A172 (cell line): ENCODE measurements around the gene ZXDC. TPM values are rescaled to one million over a fixed set of nuclear protein-coding genes. Genes with fewer than 3 reads are reported as not detected.

ENCODE experiments used
- DNase-seq: peaks from one replicate; pipeline ENCODE4 v3.0.0-alpha.2; 2015; ENCODE audit warnings: low spot score
- total RNA-seq: library from RNA; depleted of rRNA; stranded (reverse); fragments of >200 nt; shearing (Covaris generic); gene quantifications from 2 replicates; pipeline ENCODE4 v1.2.3, GENCODE V29; 2014; rRNA removed

Gene ZXDC, protein sequence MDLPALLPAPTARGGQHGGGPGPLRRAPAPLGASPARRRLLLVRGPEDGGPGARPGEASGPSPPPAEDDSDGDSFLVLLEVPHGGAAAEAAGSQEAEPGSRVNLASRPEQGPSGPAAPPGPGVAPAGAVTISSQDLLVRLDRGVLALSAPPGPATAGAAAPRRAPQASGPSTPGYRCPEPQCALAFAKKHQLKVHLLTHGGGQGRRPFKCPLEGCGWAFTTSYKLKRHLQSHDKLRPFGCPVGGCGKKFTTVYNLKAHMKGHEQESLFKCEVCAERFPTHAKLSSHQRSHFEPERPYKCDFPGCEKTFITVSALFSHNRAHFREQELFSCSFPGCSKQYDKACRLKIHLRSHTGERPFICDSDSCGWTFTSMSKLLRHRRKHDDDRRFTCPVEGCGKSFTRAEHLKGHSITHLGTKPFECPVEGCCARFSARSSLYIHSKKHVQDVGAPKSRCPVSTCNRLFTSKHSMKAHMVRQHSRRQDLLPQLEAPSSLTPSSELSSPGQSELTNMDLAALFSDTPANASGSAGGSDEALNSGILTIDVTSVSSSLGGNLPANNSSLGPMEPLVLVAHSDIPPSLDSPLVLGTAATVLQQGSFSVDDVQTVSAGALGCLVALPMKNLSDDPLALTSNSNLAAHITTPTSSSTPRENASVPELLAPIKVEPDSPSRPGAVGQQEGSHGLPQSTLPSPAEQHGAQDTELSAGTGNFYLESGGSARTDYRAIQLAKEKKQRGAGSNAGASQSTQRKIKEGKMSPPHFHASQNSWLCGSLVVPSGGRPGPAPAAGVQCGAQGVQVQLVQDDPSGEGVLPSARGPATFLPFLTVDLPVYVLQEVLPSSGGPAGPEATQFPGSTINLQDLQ
- 19.2 and 24.0 TPM in 2 replicates for total RNA-seq

DNA sequence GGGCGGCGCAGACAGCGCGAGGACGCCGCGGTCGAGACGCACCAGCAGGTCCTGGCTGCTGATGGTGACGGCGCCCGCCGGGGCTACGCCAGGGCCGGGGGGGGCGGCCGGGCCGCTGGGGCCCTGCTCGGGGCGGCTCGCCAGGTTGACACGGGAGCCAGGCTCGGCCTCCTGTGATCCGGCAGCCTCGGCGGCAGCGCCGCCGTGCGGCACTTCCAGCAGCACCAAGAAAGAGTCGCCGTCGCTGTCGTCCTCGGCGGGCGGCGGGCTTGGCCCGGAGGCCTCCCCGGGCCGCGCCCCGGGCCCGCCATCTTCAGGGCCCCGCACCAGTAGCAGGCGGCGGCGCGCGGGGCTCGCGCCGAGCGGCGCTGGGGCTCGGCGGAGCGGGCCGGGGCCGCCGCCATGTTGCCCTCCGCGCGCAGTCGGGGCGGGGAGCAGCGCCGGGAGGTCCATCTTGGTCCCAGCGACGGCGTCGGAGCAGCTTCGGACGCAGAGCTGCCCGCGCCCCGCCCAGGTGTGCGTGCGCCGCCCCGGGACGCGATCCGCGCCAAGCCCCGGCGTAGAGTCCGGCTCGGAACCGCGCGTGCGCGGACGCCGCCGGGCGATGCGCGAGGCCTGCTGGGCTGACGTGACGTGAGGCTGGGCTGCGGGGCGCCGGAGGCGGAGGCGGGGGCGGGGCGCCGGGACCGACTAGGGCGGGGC, at the start of gene ZXDC:
Gene ZXDC (minus strand): TSS at position 479 of the 702 bp plus-strand sequence. CDS start 26 bp downstream, at position 453.
- peak; percentile 77 for DNase-seq

DNA sequence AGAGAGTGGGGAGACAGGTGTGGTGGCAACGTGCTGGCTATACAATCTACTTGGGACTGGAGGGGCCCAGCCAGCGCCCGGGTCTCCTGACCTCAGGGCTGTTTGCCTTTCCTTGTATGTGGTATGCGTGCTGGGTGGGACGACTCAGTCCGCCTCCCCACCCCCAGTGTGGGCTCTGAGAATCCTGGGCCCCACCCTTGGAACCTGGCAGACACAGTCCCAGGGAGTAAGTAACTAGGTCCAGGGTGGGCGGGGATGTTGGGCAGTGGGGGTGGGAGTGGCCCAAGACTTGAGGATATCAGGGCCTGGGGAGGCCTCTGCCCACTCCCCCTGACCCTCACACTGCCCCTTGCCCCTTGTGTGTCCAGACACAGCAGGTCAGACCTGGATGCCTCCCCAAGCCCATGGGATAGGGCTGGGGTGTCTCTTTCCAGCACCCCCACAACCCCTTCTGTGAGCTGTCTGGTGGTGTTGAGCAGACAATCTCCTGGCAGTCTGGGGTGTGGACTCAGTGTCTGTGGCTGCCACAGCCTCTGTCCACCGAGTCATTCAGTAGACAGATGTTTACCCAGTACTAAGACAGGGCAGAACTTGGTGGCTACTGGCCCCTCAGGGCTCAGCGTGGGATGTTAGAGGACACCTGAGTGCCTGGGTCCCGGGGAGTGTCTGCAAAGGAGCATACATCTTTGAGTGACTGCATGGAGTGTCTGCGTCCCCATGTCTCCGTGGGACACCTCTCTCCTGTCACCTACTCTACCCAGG, 49.6 kb upstream of the ZXDC start:
- no peak for DNase-seq

DNA sequence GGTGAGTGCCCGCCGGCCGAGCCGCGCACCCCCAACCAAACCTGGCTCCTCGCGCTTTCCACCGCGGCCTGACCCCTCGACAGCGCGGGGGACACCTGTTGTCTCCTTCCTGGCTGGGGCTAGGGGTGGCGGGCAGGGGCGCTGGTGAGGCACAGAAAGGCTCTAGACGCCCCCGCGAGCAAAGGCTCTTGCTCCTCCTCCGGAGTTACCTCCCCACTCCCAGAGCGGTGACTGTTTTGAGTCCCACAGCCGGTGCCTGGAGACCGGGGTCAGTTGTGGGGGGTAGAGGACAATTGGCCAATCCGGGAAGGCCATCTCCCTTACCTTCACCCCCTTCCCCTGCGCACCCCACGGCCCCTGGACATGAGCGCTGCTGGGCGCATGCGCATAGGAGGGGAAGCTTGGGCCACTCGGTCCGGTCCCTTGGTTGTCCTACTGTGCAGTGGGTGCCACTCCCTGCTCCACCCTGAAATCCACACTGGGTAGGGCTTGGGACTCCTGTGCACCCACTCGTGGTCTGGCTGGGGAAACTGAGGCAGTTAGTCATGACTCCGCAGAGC, 48.8 kb upstream of the ZXDC start:
- DNase-seq = no peak

DNA sequence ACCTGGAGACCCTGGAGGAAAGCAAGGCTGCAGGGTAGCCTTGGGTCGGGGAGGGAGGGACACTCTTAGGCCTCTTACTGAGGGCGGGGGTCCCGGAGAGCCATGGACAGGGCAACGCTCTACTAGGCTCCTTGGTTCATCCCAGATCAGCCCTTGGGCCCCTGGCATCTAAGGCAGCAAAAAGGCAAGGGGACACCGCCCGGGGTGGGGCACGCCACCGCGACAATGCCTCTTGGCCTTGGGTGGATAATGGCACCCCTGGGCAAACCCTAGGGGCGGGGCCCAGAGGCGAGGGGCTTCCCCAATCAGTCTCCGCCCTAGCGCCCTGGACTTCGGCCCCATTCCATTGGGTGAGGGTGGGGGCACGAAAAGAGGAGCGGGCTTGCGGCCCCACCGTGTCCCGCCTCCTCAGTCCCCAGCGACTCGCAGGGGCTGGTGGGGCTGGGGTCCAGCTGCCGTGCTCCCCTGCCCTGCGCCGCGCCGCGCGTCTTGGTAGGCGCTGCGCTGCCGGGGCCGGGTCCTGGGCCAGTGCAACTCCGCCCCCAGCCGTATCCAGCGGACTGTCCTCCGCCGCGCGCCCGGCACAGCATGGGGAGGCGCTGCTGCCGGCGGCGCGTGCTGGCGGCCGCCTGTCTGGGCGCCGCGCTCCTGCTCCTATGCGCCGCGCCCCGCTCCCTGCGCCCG, 48.2 kb upstream of the ZXDC start, which contains the start of gene CHST13:
Gene CHST13 (plus strand): TSS at position 411 of the 684 bp plus-strand sequence. CDS start 178 bp downstream, at position 589.
- DNase-seq = no peak

DNA sequence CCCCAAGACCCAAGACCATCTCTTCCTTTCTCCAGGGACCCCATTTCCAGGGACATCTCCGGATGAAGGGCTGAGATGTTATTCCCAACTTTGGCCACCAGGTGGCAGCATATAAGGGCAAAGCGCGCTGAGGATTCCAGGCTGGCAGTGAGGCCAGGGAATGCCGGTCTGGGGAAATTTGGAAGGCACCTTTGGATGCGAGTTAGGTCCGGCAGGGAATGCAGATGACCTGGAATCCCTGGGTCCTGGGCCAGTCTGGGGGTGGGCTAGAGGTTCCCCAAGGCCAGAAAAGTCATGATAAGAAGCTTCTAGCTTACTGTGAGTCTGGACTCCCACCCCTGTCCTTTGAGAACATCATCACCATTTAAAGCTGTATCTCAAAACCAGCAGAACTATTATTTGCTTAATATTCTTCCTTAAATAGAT, 46.7 kb upstream of the ZXDC start:
- peak; percentile 40 for DNase-seq

DNA sequence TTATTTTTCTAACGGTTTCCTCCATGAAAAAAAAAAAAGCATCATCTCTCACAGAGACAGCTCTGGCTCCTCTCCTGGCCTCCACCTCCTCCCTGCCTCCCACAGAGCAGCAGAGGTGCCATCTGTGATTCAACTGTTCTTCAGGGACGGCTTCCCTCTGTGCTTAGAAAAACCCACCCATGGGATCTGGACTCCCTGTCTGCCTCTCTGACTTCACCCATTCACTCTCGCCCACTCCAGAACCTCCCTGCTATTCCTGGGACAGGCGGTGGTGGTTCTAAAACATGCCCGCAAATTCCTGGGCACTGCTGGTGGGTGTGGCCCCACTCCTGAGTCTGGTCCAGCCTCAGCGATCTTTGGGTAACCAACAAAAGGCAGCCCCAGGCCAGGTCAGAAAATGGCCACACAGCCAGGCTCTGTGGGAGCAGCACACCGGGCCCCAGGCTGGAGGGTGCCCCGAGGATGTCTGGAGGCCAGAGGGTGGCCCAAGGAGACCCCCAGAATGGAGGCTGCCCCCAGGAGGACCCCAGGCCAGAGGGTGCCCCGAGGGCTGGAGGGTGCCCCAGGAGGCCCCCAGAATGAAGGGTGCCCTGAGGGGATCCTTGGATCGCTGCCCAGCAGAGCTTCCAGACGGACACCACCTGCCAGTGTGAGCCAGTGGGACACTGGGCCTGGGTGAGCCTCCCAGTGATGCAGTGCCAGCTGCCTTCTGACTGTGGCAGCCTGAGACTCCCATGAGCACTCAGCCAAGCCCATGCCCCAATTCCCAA, 45.6 kb upstream of the ZXDC start:
- no peak for DNase-seq

DNA sequence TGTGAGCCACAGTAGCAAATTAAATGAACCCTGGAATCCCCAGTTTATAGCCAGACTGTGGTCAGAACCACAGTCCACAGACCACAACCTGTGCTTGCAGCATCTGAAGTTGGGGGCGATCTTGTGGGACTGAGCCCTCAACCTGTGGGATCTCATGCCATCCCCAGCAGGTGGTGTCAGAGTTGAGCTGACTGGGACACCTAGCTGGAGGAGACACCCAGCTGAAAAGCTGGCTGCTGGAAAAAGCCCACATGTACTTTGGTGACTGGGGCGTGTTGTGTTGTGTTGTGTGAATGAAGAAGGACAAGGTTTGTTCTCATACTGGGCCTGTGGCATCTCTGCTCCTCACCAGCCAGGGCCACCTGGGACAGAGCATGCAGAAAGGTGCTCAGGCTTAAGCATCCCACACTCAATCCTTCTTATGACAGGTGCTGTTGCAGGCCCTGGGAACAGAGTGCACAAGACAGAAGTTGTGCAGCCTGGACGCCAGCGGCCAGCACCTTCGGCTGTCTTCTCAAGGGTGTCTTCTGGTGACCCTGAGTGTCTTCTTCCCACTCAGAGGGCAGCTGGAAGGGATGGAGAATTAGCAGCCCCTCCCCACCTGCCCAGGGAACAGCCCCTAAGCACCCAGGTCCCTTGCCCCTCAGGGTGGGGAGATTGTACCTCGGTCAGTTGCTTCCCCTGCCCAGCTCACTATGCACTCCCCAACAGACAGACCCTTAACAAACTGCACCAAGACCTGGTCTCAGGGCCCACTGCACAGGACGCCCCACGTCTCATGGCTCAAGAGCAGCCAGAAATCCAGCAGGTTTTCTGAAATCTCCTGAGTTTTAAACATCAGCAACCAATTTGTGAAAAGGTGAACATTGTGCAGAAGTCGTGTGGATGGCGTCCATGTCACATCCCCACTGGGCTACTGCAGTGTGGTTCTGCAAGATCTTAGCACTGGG, 44.1 kb upstream of the ZXDC start:
- DNase-seq = no peak

DNA sequence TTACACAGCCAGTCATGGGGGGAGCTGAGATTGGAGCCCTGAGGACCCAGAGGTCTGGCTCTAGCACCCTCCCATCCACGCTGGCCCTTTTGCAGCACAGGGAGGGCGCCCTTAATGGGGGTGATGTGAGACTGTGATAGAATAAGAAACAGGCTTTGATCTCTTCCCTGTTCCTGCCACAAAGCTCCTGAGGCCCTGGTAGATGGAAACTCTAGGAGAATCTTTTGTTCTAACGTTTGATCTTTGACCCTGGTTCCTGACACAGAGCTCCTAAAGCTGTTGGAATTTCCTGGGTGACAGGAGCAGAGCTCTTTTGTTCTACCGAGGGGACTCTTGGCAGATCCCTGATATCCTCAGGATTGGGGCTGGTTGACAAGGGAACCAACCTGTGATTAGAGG, 43.1 kb upstream of the ZXDC start:
- no peak for DNase-seq

DNA sequence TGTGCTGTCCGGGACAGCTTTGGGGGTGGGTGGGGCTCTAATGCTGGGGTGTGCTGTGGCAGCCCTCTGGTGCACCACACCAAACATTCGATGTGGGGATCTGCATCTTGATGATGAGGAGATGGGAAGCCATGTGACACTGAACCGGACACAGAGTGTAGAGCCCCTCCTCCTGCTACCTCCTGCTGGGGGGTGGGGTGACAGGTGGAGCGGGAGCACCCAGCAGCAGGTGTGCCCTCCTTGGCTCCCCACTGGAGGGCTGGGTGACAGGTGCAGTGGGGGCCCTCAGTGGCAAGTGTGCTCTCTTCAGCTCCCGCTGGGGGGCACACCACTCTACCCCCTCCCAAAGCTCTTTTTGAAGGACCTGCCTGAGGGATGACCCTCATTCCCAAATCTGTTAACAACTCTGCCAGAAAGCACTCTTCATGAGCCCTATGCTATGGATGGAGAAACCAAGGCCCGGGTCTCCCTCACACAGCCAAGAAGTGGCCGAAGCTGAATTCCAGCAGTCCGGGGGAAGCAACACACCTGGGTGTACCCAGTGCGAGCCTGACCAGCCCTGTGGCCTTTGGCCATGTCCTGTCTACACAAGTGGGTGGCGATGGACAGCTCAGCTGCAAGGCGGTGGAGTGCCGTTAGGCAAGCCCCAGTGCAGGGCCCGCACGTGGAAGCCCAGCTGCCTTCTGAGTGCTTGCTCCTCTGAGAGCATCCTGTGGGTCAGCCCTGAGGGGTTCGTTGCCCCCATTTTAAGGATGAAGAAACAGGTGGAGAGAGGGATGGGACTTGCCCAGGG, 42.5 kb upstream of the ZXDC start:
- no peak for DNase-seq

DNA sequence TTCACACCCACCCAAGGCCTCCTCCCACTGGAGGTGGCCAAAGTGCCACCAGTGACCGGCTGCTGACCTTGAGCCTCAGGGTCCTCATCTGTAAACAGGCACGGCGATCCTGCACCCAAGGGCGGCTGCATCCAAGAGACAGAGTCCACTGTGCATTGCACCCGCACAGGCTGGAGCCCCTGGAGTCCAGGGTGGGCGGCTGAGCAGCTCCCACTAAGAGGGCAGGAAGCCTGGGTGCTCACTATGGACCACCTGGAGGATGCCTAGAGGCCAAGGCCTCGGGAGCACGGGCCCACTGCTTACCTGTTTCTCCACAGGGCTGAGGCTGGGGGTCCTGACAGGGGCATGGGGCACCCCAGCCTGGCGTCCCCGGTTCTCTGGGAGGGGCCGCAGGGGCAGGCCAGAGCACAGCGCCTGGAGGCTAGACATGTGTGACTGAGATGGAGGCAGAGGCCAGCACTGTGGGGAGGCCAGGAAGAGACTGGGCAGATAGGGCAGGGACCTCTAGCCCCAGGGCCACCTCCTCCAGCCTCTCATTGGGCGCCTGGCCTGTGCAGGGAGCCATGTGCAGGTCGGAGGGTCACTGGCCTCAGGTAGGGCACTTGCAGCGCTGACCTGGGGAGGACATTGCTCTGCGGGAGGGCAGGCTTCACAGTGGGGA, 41.7 kb upstream of the ZXDC start, which contains the start of gene UROC1:
Gene UROC1 (minus strand): TSS at position 483 of the 661 bp plus-strand sequence. CDS start 54 bp downstream, at position 429.
- no peak for DNase-seq

DNA sequence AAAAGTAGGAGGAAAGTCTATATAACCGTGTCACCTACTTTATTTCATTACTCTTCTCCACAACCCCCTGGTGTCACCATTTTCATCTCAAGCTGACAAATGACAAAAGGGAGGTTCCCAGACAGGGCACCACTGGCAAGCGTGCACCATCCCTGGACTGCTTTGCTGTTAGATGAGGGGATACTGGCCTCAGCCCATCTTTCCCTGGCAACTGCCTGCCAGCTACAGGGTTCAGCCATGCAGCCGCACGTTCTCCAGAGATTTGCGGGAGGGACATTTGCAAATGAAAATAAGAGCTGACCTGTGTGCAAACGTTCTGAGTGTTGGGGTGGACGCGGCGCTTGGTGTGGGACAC, 41.2 kb upstream of the ZXDC start:
- DNase-seq = no peak

DNA sequence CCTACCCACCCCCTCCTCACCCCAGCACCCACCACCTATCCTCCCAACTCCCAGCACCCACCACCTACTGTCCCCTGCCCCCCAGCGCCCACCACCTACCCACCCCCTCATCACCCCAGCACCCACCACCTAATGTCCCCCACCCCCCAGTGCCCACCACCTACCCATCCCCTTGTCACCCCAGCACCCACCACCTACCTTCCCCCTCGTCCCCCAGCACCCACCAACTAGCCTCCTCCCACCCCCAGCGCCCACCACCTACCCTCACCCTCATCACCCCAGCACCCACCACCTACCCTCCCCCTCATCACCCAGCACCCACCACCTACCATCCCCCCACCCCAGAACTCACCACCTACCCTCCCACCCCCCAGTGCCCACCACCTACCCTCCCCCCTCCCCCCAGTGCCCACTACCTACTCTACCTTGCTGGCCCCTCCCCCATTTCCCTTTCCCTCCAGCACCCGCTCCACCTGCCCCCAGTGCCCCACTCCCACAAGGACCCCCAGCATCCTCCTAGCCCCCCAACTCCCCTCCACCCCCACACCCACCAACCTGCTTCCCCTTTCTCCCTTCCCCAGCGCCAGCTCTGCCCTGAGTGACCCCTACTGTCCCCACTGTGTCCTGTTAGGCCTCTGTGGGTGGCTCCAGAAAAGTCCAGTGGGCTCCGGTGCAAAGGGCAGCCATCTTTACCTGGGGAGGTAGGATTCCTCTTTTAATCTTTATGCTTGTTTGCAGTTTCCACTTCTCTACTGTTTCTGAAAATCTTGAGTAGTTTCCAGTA, 40.7 kb upstream of the ZXDC start:
- DNase-seq = no peak

DNA sequence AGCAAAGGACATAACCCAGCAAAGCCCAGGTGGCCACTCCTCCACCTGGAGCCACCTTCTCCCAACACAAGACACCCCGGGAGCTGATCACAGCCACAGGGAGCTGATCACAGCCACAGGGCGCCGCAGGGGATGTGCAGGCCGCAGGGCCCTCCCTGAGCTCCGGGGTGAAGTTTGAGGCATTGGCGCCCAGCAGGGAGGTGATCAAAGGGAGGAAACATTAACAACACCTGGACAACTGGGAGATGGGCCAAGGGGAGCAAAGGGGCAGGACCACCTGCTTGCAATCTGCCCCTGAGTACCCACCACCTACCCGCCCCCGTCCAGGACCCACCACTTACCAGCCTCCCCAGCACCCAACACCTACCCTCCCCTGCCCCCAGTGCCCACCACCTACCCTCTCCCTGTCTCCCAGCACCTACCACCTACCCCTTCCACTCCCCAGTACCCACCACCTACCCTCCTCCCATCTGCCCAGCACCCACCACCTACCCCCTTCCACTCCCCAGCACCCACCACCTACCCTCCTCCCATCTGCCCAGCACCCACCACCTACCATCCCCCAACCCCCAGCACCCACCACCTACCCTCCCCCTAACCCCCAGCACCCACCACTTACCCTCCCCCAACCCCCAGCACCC, 39.5 kb upstream of the ZXDC start:
- no peak for DNase-seq

DNA sequence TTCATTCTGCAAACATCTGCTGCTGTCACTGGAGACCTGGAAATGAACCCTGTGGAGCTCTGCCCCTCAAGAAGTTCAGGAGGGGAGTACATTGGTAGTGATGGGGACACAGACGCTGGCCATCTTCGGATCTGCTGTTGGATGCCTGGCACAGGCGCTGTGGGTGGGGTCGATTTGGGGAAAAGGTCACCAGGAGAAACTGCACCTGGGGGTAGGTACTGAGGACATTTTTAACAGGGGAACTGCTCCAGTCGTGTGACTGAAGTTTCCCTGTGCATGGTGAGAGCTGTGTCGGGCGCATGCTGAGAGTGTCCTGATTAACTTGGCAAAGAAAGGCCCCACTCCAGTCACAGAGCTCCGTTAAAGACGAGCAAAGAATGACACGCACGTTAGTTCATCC, 38.5 kb upstream of the ZXDC start:
- no peak for DNase-seq

DNA sequence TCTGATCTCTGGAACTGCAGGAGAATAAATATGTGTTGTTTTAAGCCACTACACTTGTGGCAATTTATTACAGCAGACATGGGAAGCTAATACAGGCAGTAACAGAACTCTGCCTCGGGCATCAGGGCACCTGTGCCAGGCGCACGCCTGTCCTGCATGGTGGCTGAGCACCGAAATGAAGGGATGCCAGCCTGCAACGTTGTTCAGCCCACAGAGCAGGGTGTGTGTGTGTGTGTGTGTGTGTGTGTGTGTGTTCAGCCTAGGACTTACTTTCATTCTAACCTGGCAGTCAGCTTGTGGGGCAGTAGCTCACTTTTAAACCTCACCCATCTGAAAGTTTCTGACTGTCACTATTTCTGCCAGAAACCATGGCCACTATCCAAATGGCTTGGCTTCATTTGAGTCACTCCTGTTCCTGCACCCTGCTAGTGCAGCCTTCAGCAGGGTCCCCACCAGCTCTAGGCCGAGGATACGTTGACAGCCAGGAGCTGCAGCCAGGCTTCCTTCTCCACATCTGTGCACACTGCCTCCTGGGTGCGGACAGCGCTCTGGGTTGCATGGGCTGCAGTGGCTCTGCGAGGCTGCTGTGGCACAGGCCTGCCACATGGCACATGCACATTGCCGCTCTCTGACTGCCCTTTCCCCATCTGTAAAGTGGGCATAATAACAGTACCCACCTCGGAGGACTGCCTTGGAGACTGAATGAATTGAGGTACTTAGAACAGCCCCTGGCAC, 37.4 kb upstream of the ZXDC start:
- no peak for DNase-seq
